NOMO-1 (cell line): ENCODE results near the gene ZNF197.
A peak's percentile ranks its signal among the peaks of the same experiment; 100 is the strongest.
"Not testable (repeated sequence)": the region's sequence is repeated elsewhere in the genome, so short reads cannot be mapped to it uniquely, and the experiment has no call there.

ENCODE experiments used
- DNase-seq, 2 experiments: peaks; one replicate each; lab custom pipeline; 2025; ENCODE audit not compliant: unreplicated experiment in 2 of 2; lab: John Stamatoyannopoulos, UW

Gene ZNF197

DNA sequence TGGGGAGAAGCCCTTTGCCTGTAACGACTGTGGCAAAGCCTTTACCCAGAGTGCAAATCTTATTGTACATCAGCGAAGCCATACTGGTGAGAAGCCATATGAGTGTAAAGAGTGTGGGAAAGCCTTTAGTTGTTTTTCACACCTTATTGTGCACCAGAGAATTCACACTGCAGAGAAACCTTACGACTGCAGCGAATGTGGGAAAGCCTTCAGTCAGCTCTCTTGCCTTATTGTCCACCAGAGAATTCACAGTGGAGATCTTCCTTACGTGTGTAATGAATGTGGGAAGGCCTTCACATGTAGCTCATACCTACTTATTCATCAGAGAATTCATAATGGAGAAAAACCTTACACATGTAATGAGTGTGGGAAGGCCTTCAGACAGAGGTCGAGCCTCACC, 34.6 kb downstream of the ZNF197 start:
- no peak for DNase-seq

DNA sequence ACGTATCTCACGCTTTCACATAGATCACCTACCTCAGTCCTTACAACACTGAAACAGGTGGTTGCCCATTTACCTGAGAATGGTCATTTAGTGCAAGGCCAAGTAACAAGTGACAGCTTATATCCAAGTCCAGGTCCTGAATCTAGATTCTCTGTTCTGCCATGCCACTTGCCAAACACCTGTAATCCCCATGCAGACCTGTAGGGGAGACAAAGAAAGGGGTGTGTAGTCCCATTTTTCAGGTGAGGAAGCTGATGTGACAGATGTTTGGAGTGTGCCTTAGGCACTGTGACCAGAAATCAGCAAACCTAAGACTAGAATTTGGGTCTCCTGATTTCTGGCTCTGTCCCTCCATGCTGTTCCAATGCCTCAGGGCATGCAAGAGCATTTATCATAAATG, 36.4 kb downstream of the ZNF197 start:
- no peak for DNase-seq

GRCh38 chr3:44665173-44665572, 40.3 kb downstream of the ZNF197 start:
- DNase-seq, result no peak

GRCh38 chr3:44666346-44666745, 41.5 kb downstream of the ZNF197 start:
- no peak for DNase-seq

GRCh38 chr3:44669760-44670159, 44.9 kb downstream of the ZNF197 start:
- DNase-seq, result no peak

- DNase-seq, result not testable (repeated sequence)
These were observed 48.6 kb downstream of the ZNF197 start for GRCh38 chr3:44673466-44673865.

- no peak for DNase-seq
These were observed 49.4 kb downstream of the ZNF197 start for GRCh38 chr3:44674211-44674610.

- DNase-seq, result no peak
These were observed 53.8 kb downstream of the ZNF197 start for GRCh38 chr3:44678480-44679116.

- DNase-seq, result no peak
These were observed 56.2 kb downstream of the ZNF197 start for GRCh38 chr3:44680921-44681455.

DNA sequence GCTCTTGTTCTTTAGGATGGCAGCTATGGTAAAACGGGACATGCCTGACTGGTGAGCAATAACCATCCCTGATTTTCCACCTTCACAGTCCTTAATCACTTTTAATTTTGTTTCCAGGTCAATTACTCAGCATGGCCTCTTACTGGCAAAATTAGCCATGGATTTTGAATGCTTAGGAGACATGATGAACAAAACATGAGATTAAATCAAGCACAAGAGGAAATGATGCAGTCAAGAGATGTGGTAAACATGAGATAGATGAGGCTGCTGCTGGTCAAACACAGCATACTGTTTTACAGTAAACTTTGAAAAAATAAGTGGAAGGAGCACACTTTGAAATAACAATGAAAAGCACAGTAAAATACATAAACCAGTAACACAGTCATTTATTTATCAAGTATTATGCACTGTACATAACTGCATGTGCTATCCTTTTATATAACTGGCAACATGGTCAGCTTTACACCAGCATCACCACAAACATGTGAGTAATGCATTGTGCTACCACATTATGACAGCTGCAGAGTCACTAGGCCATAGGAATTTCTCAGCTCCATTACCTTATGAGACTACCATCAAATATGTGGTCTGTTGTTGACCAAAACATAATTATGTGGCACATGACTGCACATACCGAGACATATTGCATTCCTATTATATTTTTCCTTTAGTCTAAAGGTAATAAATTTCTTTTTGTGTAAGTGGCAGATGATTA, 57.5 kb downstream of the ZNF197 start:
- no peak for DNase-seq

DNA sequence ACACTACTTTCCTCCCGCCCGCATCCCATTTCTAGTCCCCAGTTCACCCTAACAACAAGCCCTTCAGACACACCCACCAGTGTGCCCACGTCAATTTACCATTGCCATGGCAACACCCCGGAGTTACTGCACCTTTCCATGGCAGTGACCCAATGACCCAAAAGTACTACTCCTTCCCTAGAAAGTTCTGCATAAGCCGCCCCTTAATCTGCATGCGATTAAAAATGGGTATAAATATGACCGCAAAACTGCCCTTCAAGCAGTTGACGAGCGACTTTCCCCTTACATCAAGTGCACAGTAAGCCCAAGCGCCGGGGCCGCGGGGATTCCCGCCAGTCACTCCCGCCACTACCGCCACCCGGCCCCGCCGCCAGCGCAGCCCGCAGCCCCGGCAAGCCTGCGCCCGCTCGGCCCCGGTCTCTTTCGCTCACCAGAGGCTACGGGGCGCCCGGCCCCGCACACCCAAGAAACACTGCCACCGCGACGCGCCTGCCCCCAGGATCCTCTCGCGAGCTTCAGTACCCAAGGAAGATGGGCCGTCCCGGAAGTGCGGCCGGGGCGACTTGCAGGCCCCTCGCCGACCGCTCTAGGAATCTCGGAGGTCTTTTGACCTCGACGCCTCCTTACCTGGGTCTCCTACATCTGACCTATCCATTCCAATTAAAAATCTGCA, 60.4 kb downstream of the ZNF197 start:
- DNase-seq, result peak; percentile 61 to 75

DNA sequence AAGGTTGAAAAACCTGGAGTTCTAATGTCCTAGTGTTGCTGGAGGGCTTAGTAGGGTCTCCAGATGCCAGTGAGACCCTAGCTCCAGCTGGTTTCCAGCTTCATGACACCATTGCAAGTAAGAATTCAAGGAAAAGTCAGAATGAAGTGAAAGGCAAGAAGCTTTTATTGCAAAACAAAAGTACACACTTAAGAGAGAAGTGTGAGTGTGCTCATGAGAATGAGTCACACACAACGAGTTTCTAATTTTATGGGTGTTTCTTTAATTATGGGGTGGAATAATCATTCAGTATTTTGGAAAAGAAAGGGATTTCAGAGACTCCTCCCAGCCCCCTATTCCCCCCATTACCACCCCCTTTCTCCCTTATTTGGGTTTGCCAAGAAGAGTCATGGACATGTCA, 63.1 kb downstream of the ZNF197 start:
- DNase-seq, result no peak
